GM21381 (cell line): ENCODE measurements around the gene NOL4L.
"Not testable (repeated sequence)": the region's sequence is repeated elsewhere in the genome, so short reads cannot be mapped to it uniquely, and the experiment has no call there.

Experiments used
- ATAC-seq: cut with Tn5 transposase; IDR thresholded peaks from one replicate; pipeline ENCODE4 v1.9.1; 2021; ENCODE audit warnings: mild to moderate bottlenecking, moderate library complexity; ENCODE audit not compliant: unreplicated experiment

Gene NOL4L

DNA sequence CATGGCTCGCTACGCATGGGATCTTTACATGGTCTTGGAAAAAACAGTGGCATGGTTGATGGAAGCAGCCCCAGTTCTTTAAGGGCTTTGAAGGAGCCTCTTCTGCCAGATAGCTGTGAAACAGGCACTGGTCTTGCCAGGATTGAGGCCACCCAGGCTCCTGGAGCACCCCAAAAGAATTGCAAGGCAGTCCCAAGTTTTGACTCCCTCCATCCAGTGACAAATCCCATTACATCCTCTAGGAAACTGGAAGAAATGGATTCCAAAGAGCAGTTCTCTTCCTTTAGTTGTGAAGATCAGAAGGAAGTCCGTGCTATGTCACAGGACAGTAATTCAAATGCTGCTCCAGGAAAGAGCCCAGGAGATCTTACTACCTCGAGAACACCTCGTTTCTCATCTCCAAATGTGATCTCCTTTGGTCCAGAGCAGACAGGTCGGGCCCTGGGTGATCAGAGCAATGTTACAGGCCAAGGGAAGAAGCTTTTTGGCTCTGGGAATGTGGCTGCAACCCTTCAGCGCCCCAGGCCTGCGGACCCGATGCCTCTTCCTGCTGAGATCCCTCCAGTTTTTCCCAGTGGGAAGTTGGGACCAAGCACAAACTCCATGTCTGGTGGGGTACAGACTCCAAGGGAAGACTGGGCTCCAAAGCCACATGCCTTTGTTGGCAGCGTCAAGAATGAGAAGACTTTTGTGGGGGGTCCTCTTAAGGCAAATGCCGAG is 148.8 kb downstream of the NOL4L start:
- ATAC-seq = no peak

DNA sequence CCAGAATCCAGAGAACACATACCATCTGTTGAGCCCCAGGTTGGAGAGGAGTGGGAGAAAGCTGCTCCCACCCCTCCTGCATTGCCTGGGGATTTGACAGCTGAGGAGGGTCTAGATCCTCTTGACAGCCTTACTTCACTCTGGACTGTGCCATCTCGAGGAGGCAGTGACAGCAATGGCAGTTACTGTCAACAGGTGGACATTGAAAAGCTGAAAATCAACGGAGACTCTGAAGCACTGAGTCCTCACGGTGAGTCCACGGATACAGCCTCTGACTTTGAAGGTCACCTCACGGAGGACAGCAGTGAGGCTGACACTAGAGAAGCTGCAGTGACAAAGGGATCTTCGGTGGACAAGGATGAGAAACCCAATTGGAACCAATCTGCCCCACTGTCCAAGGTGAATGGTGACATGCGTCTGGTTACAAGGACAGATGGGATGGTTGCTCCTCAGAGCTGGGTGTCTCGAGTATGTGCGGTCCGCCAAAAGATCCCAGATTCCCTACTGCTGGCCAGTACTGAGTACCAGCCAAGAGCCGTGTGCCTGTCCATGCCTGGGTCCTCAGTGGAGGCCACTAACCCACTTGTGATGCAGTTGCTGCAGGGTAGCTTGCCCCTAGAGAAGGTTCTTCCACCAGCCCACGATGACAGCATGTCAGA is 149.6 kb downstream of the NOL4L start:
- ATAC-seq = no peak

DNA sequence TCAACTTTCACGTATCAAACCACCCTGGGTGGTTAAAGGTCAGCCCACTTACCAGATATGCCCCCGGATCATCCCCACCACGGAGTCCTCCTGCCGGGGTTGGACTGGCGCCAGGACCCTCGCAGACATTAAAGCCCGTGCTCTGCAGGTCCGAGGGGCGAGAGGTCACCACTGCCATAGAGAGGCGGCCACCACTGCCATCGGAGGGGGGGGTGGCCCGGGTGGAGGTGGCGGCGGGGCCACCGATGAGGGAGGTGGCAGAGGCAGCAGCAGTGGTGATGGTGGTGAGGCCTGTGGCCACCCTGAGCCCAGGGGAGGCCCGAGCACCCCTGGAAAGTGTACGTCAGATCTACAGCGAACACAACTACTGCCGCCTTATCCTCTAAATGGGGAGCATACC is 150.7 kb downstream of the NOL4L start:
- ATAC-seq = no peak

DNA sequence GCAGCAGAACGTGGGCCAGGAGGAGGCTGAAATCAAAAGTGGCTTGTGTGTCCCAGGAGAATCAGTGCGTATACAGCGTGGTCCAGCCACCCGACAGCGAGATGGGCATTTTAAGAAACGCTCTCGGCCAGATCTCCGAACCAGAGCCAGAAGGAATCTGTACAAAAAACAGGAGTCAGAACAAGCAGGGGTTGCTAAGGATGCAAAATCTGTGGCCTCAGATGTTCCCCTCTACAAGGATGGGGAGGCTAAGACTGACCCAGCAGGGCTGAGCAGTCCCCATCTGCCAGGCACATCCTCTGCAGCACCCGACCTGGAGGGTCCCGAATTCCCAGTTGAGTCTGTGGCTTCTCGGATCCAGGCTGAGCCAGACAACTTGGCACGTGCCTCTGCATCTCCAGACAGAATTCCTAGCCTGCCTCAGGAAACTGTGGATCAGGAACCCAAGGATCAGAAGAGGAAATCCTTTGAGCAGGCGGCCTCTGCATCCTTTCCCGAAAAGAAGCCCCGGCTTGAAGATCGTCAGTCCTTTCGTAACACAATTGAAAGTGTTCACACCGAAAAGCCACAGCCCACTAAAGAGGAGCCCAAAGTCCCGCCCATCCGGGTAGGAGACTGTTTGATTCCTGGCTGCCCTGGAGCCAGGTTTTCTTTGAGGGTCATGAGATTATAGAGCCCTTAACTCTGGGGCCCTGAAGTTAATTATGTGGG is 151.7 kb downstream of the NOL4L start:
- ATAC-seq = no peak

DNA sequence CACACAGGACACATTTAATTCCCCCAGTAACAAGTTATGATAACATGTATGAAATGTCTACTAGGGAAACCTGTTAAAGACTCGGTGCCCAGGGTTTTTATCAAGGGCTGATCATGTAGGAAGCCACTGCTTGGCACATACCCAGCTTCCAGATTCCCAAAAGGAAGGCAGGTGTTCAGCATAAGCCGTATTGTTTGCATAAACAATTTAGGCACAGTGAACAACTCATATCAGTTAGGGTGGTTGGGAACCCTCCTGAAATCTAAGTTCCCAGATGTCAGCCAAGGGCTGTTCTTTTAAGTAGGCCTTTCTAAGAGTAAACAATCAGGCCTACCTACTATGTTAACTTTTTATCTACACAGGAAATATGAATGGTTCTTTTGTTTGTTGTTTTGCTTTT is 152.9 kb downstream of the NOL4L start:
- ATAC-seq = no peak

DNA sequence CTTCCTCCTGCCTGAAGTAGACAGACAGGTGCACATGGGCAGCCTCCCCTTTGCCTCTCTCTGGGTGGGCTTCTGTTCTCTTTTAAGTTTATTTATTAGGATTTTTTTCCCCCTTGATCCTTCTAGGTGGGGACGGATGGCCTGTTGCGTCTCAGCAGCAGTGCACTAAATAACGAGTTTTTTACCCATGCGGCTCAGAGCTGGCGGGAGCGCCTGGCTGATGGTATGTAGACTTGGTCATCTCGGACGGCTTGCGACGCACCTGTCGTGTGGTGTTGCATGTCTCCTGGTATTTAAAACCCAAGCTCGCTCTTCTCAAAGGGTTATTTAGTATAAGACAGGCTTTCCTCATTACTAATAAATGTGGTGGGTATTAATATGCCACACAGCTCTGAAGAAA is 153.7 kb downstream of the NOL4L start:
- ATAC-seq = no peak

DNA sequence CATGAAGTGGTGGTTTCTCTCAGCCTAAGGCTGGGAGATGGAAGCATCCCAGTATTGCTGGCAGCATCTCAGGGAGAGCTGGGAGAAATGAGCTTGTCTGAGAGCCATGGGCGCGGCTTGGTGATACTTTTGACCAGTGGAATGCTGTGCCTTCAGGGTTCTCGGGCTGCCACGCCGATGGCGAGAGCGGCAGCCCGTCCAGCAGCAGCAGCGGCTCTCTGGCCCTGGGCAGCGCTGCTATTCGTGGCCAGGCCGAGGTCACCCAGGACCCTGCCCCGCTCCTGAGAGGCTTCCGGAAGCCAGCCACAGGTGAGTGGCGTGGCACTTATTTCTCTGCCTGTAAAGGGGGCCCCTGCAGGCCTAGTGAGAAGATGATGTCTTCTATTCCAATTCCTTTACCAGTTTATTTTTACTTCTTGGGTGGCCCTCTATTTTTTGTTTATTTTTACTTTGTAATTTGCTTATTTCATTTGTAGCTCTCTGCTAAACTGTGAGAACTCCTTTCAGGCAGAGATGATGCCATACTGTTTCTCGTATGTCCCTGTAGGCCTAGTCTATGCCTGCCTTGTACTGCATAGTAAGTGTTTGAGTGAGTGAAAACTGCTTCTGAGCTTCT is 155.3 kb downstream of the NOL4L start:
- no peak for ATAC-seq

DNA sequence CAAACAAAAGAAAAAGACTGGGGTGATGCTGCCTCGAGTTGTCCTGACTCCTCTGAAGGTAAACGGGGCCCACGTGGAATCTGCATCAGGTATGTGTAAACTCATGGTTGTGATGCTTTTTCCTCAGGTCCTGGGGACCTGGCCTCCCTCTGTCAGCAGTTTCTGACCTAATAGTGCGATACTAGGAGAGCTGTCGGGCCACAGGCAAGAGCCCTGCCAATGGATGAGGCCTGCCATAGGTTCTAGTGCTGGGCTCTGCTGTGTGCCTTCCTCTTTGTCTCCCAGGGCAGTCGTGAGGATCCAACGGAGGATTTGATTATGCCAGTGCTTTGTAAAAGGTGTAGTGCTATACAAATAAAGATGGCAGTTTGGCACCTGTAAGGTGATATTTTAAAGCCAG is 155.8 kb downstream of the NOL4L start:
- no peak for ATAC-seq

DNA sequence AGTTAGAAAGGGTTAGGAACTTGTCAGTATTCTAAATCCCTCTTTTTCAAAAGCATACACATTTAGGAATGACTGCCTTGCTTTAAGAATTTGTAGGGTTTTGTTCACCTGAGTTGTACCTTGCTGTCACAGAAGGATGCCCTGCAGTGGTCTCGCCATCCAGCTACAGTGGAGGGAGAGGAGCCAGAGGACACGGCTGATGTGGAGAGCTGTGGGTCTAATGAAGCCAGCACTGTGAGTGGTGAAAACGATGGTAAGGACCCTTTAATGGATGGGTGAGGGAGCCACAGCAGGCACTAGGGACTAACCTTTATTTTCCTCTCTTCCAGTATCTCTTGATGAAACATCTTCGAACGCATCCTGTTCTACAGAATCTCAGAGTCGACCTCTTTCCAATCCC is 157.1 kb downstream of the NOL4L start:
- no peak for ATAC-seq

DNA sequence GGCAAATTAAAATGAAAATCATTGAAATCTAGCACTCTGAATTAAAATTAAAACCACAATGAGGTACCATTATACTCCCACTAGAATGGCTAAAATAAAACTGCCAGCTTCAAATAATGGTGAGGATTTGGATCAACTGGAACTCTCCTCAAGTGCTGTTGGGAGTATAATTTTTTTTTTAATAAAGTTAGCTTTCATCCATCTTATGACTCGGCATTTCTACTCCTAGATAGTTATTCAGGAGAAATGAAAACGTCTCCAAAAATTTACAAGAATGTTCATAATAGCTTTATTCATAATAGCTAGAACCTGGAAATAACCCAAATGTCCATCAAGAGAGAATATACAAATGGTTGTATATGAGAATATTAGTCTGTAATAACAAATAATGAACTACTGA is 163.8 kb downstream of the NOL4L start:
- no peak for ATAC-seq

DNA sequence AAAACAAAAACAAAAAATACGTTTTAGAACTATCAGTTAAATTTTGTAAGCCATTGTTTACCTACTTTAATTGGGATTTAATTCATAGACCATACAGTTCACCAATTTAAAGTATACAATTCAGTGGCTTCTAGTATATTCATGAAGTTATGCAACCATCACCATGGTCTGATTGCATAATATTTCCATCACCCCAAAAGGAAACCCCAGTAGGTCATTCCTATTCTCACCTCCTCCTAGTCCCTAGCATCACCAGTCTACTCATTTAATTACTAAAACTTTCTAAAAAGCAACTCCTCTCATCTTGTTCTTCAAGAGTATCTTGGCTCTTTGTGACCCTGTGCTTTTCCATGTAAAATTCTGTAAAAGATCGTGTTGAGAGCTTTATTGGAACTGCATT is 166.8 kb downstream of the NOL4L start:
- no peak for ATAC-seq

DNA sequence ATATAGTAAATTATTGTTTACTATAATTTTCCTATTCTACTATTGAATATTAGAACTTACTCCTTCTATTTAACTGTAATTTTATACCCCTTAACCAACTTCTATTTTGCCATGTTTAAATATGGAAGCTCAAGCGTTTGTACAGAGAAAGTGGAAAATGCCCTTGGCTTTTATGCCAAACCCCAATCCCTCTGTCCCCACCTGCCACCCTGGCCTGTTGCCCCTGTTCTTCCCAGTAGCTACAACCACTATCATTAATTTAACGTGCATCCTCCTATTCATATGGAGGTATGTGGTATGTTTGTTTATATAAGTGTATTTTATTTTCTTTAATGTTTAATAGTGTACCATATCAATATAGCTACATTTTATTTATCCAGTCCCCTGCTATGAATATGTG is 168.9 kb downstream of the NOL4L start:
- ATAC-seq = no peak

DNA sequence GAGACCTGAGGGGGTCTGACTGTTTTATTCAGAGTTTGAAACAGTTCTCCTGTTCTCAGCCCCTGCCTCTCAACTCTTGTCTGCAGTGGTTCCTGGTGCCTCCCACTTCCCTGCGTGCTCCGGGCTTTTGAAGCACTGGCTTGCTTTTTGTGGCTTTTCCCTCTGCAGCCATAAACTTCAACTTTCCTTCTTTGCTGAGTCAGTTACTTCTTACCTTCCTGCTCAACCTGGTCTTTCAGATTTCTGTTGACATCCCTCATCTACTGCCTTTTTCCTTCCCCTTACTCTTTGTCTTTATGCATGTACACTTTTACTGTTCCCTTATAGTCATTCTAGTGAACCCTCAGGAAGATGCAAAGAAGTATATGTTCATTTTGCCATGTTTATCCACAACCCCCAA is 169.6 kb downstream of the NOL4L start:
- ATAC-seq = no peak

DNA sequence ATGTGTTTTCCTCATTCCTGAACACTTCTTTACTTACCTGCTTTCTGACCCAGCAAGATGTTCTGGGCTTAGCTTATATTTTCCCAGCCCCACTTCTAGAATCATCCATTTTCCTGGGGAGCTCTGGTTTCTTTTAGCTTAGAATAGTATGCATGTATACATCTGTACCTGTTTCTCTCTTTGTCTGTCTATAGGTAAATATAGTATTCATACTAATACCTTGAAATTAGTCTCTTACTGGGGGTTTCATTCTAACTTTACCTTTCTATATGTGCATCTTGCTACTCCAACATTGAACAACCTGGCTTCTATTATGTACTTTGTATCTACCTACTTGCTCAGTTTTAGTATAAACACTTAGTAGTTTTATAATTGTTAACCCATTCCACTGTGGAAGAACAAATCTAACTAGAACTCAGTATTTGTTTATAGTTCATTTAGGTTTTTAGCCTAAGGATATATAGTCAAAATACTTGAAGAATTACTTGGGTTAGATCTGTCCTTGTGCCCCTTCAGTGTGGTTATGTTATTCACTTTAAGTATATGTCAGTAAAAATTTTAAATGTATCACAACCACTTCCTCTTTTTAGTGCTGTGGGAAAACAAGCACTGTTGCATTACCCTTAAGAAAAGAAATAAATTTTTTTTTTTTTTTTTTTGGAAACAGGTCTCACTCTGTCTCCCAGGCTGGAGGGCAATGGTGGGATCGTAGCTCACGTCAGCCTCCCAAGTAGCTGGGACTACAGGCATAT is 173.0 kb downstream of the NOL4L start:
- ATAC-seq = no peak

DNA sequence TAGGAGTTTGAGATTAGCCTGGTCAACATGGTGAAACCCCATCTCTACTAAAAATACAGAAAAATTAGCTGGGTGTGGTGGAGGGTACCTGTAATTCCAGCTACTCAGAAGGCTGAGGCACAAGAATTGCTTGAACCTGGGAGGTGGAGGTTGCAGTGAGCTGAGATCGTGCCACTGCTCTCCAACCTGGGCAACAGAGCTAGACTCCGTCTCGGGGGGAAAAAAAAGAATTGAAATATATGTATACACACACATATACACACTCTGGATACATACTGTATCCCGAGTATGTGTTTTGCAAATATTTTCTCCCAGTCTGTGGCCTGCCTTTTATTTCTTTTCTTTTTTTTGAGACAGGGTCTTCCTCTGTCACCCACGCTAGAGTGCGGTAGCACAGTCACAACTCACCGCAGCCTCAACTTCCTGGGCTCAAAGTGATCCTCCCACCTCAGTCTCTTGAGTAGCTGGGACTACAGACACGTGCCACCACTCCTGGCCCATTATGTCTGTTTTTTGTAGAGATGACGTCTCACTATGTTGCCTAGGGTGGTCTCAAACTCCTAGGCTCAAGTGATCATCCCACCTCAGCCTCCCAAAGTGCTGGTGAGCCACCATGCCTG is 177.9 kb downstream of the NOL4L start:
- not testable (repeated sequence) for ATAC-seq

DNA sequence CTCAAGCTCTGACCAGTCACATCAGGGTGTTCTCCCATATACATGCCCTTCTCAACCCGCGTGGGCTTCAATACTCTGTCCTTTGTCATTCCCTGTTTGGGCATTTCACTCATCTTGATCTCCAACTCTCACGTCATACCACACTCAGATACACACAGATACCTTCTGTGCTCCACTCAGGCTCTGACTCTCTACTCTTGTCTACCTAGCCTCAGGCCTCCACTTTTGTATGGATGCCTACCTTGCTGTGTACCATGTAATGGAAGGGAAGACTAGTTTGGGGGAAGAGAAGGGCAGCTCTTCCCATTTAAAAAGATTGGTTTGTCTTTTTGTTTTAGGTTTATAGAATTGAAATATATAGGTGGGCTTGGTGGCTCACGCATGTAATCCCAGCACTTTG is 178.4 kb downstream of the NOL4L start:
- no peak for ATAC-seq

DNA sequence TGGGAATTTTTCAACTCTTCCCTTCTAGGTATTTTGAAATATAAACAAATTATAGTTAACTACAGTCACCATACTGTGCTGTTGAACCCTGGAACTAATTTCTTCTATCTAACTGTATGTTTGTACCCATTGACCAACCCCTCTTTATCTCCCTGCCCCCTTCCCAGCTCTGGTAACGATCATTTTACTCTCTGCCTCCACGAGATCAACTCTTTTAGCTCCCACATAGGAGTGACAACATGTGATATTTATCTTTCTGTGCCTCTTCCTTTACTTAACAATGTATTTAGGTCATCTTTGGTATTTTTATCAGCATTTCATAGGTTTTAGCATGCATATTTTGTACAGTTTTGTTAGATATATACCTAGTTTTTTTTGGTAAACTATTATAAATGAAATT is 181.1 kb downstream of the NOL4L start:
- ATAC-seq = no peak

DNA sequence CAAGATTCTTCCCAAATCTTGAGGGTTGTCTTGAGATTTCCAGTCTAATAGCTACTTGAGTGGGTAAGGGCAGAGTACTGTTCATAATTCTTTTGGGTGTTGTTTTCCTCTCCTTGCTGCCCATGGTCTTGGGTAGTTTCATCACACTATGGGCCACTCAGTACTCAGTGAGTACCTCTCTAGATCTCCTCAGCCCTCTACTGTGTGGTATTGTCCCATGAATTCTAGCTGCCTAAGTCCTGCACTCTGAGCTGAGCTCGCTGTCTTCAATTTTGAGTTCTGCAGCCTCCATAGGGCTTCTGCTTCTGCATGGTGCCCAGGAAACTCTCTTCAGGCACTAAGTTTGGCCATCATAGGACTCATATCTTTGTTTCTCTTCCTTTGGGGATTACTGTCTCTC is 184.7 kb downstream of the NOL4L start:
- ATAC-seq = no peak

DNA sequence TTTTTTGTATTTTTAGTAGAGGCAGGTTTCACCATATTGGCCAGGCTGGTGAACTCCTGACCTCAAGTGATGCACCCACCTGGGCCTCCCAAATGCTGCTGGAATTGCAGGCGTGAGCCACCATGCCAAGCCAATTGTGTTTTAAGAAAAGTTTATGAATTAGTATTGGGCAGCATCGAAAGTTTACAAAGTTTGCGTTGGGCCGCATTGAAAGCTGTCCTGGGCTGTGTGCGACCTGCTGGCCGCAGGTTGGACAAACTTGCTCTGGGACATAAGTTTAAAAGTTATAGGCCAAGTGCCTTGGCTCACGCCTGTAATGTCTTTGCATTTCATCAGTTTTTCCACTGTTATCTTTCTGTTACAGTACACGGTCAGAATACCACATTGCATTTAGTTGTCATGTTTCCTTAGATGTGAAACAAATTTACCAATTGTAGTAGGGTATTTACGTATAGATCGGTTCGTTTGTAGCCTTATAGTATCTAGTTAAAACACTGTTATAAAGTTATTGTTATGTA is 187.5 kb downstream of the NOL4L start:
- ATAC-seq = no peak

DNA sequence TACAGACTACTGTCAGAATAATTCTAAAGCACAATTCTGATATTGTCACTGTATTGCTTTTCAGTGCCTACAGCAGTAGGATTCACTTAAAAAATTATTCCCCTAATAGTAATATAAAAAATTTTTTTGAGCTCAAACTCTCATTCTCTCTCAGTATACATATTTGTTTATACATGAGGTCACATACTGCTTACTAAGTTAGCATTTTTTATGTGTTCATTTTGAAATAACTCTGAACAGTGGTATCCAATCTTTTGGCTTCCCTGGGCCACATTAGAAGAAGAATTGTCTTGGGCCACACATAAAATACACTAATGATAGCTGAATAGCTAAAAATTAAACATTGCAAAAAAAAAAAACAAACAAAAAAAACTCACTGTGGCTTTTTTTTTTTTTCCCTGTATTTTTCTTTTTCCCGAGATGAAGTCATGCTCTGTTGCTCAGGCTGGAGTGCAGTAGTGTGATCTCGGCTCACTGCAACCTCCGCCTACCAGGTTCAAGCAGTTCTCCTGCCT is 188.4 kb downstream of the NOL4L start:
- no peak for ATAC-seq
